Heart left ventricle (tissue), 16 donors: Measurements from ENCODE around the gene GBP4. TPM values are rescaled to one million over a fixed set of nuclear protein-coding genes. Genes with fewer than 3 reads are reported as not detected.

Experiments
- ATAC-seq, 4 donors: fragments of 200-7000 bp; cut with Tn5 transposase; one replicate each; pipeline ENCODE4 v1.9.1; 2020 to 2022; ENCODE audit warnings: moderate library complexity in 4 of 4, mild to moderate bottlenecking in 3 of 4, moderate number of reproducible peaks in 1 of 4
- DNase-seq, 5 donors: peaks; one replicate each; pipeline ENCODE4 v3.0.0-alpha.2; 2020
- H3K27ac ChIP-seq, 12 donors: fragments of 200-600 bp; sonication (generic) in 4 of 12; one replicate each; pipeline versions ENCODE4 v1.5.0 to v1.8.0; 2016 to 2022; ENCODE audit warnings: mild to moderate bottlenecking in 2 of 12
- H3K27me3 ChIP-seq, 9 donors: fragments of 200-600 bp; sonication (generic) in 2 of 9; one replicate each; pipeline versions ENCODE4 v1.5.1 to v1.8.0; 2016 to 2022; ENCODE audit warnings: mild to moderate bottlenecking in 3 of 9
- H3K36me3 ChIP-seq, 9 donors: fragments of 200-600 bp; sonication (generic) in 2 of 9; one replicate each; pipeline versions ENCODE4 v1.5.0 to v1.8.0; 2018 to 2022; ENCODE audit warnings: mild to moderate bottlenecking in 2 of 9
- H3K4me1 ChIP-seq, 12 donors: fragments of 200-600 bp; sonication (generic) in 4 of 12; one replicate each; pipeline versions ENCODE4 v1.5.0 to v1.8.0; 2016 to 2022; ENCODE audit warnings: mild to moderate bottlenecking in 3 of 12
- H3K4me3 ChIP-seq, 12 donors: fragments of 200-600 bp; sonication (generic) in 4 of 12; one replicate each; pipeline versions ENCODE4 v1.5.0 to v1.8.0; 2017 to 2022; ENCODE audit warnings: mild to moderate bottlenecking in 9 of 12, moderate library complexity in 4 of 12
- H3K9me3 ChIP-seq, 12 donors: fragments of 200-600 bp; sonication (generic) in 4 of 12; one replicate each; pipeline versions ENCODE4 v1.5.0 to v1.8.0; 2016 to 2022; ENCODE audit warnings: mild to moderate bottlenecking in 1 of 12
- CTCF ChIP-seq, 12 donors: fragments of 200-600 bp; sonication (generic) in 4 of 12; IDR thresholded peaks; one replicate each; pipeline versions ENCODE4 v1.5.0 to v1.8.0; 2018 to 2022; ENCODE audit warnings: antibody characterized with exemption in 12 of 12, mild to moderate bottlenecking in 5 of 12
- POLR2A ChIP-seq, 2 donors: fragments of 450-650 bp; IDR thresholded peaks; one replicate each; pipeline ENCODE4 v1.6.1; 2017; ENCODE audit warnings: antibody characterized with exemption in 2 of 2, mild to moderate bottlenecking in 2 of 2, moderate library complexity in 2 of 2
- WGBS, 4 donors: extraction: QIAGEN DNeasy Blood & Tissue Kit in 2 of 4; methylation state at CpG; one replicate each; pipeline versions ENCODE4 v1.1.5 to v1.1.7; 2013 to 2018; 5-methylcytosine and 5-hydroxymethylcytosine counted together
- intact Hi-C, 10 donors: fragments of 100-400 bp; cut with DNase I; formaldehyde crosslinking; loops; one replicate each; pipeline versions ENCODE4 v1.11.1 to v1.14.2; 2022
- polyA plus RNA-seq, 2 donors: library from polyadenylated mRNA; stranded (reverse); fragments of 200-250 nt; gene quantifications; one replicate each; pipeline ENCODE4 v1.2.3, GENCODE V29; 2013
- total RNA-seq, 9 donors: library from RNA; depleted of rRNA in 2 of 9; stranded (reverse); fragments of >200 nt in 2 of 9; fragmentation: NEBNext Ultra II Directional in 3 of 9; extraction: Animal tissue kit (Norgen Biotek cat#: 25700) in 3 of 9; gene quantifications; one replicate each; pipeline versions ENCODE4 v1.1.0 to v1.2.4, GENCODE V29; 2016 to 2023
- donor health status: ischemic (EF 13 %, LVEDD 7.1; RV severe dilation, severe dysfunction).
- donor health status: healthy with polysubstance abuse.
- donor health status: DM: no; HTN: yes; CAD: no.
- donor health status: DM: no; HTN: no; CAD: no.
- donor health status: ischemic (EF 25% LVEDD 6.9; RV normal size, moderate dysfunction).
- donor health status: ischemic (EF 25% LVEDD 5.7; RV mildly dilated, moderate dysfunction).
- donor health status: healthy.
- donor health status: DM: yes; HTN: yes; CAD: no.
- donor health status: ischemic (EF 35%, LVEDD 5.7; RV mildly dilated, moderate dysfunction).
- donor health status: nonischemic (EF 11% LVEDD 7.7; RV severe dilation, severe dysfunction).
- donor health status: DM: yes; HTN: yes; CAD: no.
- donor health status: PGD.
- donor health status: ischemic (EF 29% LVEDD 5.4; RV normal size, mild dysfunction).
- donor health status: nonischemic (EF 23%, LVEDD 6.1; RV moderate dilation, normal function).

GBP4 gene
- total and polyA plus RNA-seq, 11 donors: 4.3 to 46.4 (median 10.4) TPM

- Histone ChIP-seq H3K36me3 (no peaks in the 10 kb centered on the region), H3K4me3 (no peak overlapping the region)
- TF ChIP-seq CTCF (IDR thresholded peaks at IDR 0.05) (no peak), POLR2A (IDR thresholded peaks at IDR 0.05) (no peak)
Measured at GRCh38 chr1:89171067-89171438, 27.7 kb downstream of the GBP4 start.

GRCh38 chr1:89170170-89171066 is 28.3 kb downstream of the GBP4 start:
- Histone ChIP-seq H3K27ac (no peak overlapping the region), H3K36me3 (no peaks in the 10 kb centered on the region), H3K4me3 (no peak overlapping the region), H3K4me1 (no peaks in the 10 kb centered on the region), H3K27me3 (no peaks in the 10 kb centered on the region), H3K9me3 (no peaks in the 10 kb centered on the region)
- no peak for DNase-seq
- intact Hi-C loops: no loop called here
- no peak for ATAC-seq
- WGBS, 4 donors: 91 to 96% (median 93%) methylated on average over 4 of the region's 4 CpGs
- TF ChIP-seq CTCF (IDR thresholded peaks at IDR 0.05) (no peak), POLR2A (IDR thresholded peaks at IDR 0.05) (no peak)

More at GRCh38 chr1:89171067-89171438, 27.7 kb downstream of the GBP4 start:
- no peaks in the 10 kb centered on the region for H3K4me1 ChIP-seq
- no peak overlapping the region for H3K27ac ChIP-seq
- ATAC-seq: no peak
- intact Hi-C loops: no loop called here
- no peaks in the 10 kb centered on the region for H3K9me3 ChIP-seq
- H3K27me3 ChIP-seq: no peaks in the 10 kb centered on the region
- DNase-seq: no peak

- no peak for DNase-seq
- WGBS, 4 donors: 53 to 69% (median 63%) methylated on average over 2 of the region's 2 CpGs
- Histone ChIP-seq H3K4me3 (no peak overlapping the region), H3K36me3 (no peaks in the 10 kb centered on the region), H3K27me3 (no peaks in the 10 kb centered on the region), H3K9me3 (no peaks in the 10 kb centered on the region), H3K4me1 (no peaks in the 10 kb centered on the region), H3K27ac (no peak overlapping the region)
- ATAC-seq: no peak
- intact Hi-C loops: no loop called here
- TF ChIP-seq CTCF (IDR thresholded peaks at IDR 0.05) (no peak), POLR2A (IDR thresholded peaks at IDR 0.05) (no peak)
Measured at GRCh38 chr1:89169166-89169565, 29.6 kb downstream of the GBP4 start.

GRCh38 chr1:89167590-89168230 is 31.0 kb downstream of the GBP4 start:
- no peaks in the 10 kb centered on the region for H3K36me3 ChIP-seq
- no peak for ATAC-seq
- intact Hi-C loops: no loop called here
- no peak for TF ChIP-seq POLR2A (IDR thresholded peaks at IDR 0.05)
- TF ChIP-seq CTCF (IDR thresholded peaks at IDR 0.05): no peak
- H3K27ac ChIP-seq: no peak overlapping the region
- no peaks in the 10 kb centered on the region for H3K9me3 ChIP-seq
- H3K4me3 ChIP-seq: no peak overlapping the region
- whole genome bisulfite sequencing, 4 donors: 85 to 89% (median 86%) methylated on average over 2 of the region's 2 CpGs
- DNase-seq: no peak
- H3K27me3 ChIP-seq: no peaks in the 10 kb centered on the region
- no peaks in the 10 kb centered on the region for H3K4me1 ChIP-seq
